Kidney epithelial cell (primary cell): ENCODE results near the gene BAD. TPM values are rescaled to one million over a fixed set of nuclear protein-coding genes. Genes with fewer than 3 reads are reported as not detected.
"Not testable (repeated sequence)": the region's sequence is repeated elsewhere in the genome, so short reads cannot be mapped to it uniquely, and the experiment has no call there.

Source experiments
- DNase-seq: peaks from one replicate; pipeline ENCODE4 v3.0.0-alpha.2; 2010; ENCODE audit warnings: low read depth
- H3K27me3 ChIP-seq: 2 replicates; pipeline ENCODE4 v1.6.0; 2011; ENCODE audit warnings: low read length; ENCODE audit not compliant: control insufficient read depth, insufficient read depth
- H3K36me3 ChIP-seq: 2 replicates; pipeline ENCODE4 v1.5.1; 2011; ENCODE audit warnings: low read length; ENCODE audit not compliant: control insufficient read depth, insufficient read depth
- H3K4me3 ChIP-seq: 2 replicates; pipeline ENCODE4 v1.5.1; 2011; ENCODE audit warnings: low read depth, mild to moderate bottlenecking, control low read depth, low read length
- CTCF ChIP-seq: IDR thresholded peaks from 2 replicates; pipeline ENCODE4 v1.5.1; 2011; ENCODE audit warnings: mild to moderate bottlenecking, moderate library complexity, low read length, control low read depth, inconsistent platforms; ENCODE audit not compliant: insufficient read depth, poor library complexity, severe bottlenecking
- total RNA-seq: library from RNA; depleted of rRNA; stranded (reverse); fragments of >200 nt; gene quantifications from 2 replicates; pipeline ENCODE4 v1.2.3, GENCODE V29; 2015

BAD gene
- total RNA-seq, 1 donor from 2014 or later = 118 TPM

DNA sequence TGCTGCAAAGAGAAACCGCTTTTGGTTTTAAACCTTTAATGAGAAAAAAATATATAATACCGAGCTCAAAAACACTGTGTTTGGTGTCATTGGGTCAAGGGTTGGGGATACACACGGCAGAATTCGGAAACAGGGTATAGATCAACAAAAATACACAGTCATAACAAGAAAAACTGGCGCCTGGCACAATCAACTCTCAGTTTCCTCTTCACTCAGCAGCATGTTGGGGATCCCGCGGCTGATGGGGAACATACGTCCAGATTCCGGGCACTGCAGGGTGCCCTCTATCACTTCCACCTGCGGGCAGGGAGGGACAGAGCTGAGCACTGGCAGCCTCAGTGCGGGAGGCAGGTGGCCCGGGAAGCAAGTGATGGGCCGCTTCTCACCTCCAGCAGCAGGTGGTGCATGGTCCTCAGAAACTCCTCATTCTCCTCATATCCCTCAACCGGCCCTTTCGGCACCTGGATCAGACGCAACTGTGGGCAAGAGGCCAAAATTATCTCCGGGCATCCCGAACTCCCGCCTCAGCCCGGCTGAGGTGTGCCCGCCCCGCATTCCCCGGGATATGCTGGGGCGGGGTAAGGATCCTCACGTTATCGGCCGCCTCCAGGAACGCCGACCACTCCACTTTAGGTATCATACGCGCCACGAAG lies 32.3 kb upstream of the BAD start:
- peaks cover 4% of the 10 kb centered on the region for H3K36me3 ChIP-seq
- peak overlapping the region; percentile 71 for H3K4me3 ChIP-seq
- peak; percentile 29 for TF ChIP-seq CTCF
- DNase-seq = no peak
- no peaks in the 10 kb centered on the region for H3K27me3 ChIP-seq

GRCh38 chr11:64315667-64316526 lies 31.4 kb upstream of the BAD start:
- H3K36me3 ChIP-seq, DNase-seq, H3K27me3 ChIP-seq, H3K4me3 ChIP-seq: not testable (repeated sequence)

DNA sequence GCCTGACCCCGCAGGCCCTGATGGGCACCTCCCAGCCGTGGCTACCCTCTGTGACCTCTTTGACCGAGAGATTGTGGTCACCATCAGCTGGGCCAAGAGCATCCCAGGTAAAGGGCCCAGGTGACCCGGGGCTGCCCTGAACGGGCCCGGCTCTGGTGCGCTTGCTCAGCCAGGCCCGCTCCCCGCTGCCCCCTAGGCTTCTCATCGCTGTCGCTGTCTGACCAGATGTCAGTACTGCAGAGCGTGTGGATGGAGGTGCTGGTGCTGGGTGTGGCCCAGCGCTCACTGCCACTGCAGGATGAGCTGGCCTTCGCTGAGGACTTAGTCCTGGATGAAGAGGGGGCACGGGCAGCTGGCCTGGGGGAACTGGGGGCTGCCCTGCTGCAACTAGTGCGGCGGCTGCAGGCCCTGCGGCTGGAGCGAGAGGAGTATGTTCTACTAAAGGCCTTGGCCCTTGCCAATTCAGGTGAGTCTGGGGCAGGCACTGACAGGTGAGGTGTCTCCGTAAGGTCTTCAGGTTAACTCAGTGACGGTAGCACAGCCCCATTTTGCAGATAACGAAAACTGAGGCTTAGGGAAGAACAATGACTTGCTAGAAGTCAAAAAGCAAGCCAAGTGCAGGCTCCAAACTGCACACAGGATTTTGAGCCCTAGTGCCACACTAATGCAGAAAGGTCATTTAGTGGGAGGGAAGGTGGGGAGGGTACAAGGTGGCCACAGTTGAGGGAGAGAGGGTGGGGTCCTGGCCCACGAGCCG lies 30.5 kb upstream of the BAD start:
- H3K4me3 ChIP-seq = no peak overlapping the region
- H3K36me3 ChIP-seq = peaks cover 4% of the 10 kb centered on the region
- TF ChIP-seq CTCF = no peak
- no peak for DNase-seq
- H3K27me3 ChIP-seq = no peaks in the 10 kb centered on the region

GRCh38 chr11:64314146-64314804 lies 29.8 kb upstream of the BAD start:
- H3K36me3 ChIP-seq = peaks cover 4% of the 10 kb centered on the region
- peak; percentile 17 for TF ChIP-seq CTCF
- no peak overlapping the region for H3K4me3 ChIP-seq
- no peak for DNase-seq
- H3K27me3 ChIP-seq = no peaks in the 10 kb centered on the region

DNA sequence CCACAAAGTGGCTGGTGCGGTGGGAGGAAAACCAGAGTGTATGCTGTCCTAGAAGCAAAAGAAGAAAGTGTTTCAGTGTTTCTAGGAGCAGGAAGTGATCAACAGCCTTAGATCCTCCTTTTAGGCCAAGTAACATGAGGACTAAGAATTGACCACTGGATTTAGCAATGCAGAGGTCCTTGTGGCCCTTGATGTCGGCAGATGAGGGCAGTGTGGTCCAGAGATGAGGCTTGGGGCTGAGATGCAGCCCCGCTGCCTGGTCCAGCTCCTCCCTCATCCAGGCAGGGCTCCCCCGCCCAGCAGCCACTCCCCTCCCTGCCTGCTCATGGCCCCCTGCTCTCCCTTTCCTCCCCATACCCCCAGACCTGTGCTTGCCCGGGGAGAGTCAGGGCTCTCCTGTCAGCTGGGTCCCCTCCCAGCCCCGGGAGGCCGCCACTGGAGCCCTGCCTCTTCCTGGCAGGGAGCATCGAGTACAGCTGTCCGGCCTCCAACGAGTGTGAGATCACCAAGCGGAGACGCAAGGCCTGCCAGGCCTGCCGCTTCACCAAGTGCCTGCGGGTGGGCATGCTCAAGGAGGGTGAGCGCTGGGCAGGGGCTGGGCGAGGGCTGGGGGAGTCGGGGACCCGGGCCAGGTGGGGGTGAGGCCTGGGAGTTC lies 29.2 kb upstream of the BAD start:
- no peak for DNase-seq
- no peak for TF ChIP-seq CTCF
- Histone ChIP-seq H3K4me3 (no peak overlapping the region), H3K27me3 (no peaks in the 10 kb centered on the region), H3K36me3 (peaks cover 4% of the 10 kb centered on the region)
